ENCODE measurements around the gene GNPTAB.
A peak's percentile ranks its signal among the peaks of the same experiment; 100 is the strongest.
"Not testable (repeated sequence)": the region's sequence is repeated elsewhere in the genome, so short reads cannot be mapped to it uniquely, and the experiment has no call there.

GNPTAB gene

DNA sequence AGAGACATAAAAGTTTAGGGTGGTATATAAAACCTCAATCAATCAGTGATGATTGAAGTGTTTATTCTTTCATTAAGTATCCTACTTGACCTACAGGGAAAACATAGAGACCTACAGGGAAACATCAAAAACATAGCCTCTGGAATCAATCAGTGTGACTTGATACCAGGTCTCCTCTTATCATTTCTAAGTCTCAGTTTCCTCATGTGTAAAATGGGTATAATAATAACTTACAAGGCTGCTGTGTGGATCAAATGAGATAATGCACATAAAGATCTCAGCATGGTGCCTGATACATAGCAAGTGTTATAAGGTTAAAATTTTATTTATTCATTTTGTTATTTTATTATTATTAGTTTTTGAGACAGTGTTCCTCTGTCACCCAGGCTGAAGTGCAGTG lies 22.2 kb upstream of the GNPTAB start:
- DNase-seq (ENCODE audit: low read depth) = no peak

DNA sequence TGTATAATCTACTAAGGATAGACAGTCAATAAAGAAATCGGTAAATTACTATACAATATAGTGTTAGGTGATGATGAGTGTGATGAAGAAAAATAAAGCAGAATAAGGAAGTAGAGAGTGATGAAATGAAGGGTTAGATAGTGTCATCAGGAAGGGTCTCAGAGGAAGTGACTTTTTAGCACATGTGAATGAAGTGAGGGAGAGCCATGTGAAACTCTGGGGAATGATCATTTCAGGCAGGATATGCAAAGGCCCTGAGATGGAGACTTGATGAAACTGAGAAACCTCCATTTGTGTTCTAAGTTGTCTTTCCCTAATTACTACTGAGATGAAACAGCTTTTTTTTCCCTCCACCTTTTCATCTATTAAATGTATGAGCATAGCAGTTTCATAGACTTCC lies 19.4 kb upstream of the GNPTAB start:
- no peak for DNase-seq (ENCODE audit: low read depth)

DNA sequence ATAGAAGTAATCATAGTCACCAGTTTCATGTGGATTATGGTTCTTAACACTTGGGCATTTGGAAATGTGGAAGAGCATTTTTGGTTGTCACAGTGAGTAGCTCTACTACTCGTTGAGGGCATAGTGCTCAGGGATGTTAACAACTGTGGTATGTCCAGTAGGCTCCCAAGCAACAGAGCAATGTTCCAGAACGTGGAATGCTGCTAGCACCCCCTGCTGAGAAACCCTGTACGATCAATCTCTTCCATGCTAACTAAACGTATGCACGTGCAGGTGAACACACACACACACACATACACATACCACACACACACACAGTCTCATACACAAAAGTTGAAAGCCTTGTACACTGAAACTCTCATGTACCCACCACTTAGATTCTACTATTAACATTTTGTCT lies 16.6 kb upstream of the GNPTAB start:
- no peak for DNase-seq (ENCODE audit: low read depth)

DNA sequence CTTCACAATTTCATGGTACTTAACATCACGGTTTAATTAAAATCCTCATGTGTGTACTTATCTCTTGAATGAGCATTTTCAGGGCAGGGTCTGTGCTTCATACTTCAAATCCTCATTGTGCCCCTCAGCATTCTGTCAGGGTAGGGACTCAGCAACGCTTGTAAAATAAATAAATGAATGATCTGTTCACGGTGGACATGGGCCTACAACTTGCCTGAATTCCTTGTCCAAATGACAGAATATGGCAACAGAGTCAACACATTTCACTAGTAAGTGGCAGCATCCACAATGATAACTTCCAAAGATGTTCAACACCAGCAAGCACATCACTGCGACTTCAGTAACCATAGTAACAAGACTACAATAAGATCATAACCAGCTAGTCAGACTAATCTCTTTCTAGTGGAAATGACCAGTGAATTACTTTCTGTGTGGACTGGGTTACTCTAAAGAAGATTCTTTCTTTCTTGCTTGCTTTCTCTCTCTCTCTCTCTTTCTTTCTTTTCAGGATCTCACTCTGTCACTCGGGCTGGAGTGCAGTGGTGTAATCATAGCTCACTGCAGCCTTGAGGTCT lies 14.5 kb upstream of the GNPTAB start:
- no peak for DNase-seq (ENCODE audit: low read depth)

DNA sequence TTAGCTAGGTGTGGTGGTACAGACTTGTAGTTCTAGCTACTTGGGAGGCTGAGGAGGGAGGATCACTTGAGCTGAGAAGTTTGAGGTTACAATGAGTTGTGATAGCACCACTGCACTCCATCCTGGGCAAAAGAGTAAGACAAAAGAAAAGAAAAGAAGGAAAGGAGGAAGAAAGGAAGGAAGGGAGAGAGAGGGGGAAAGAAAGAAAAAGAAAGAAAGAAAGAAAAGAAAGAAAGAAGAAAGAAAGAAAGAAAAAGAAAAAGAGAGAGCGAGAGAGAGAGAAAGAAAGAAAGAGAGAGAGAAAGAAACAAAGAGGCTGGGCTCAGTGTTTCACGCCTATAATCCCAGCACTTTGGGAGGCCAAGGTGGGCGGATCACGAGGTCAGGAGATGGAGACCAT lies 10.3 kb upstream of the GNPTAB start:
- no peak for DNase-seq (ENCODE audit: low read depth)

DNA sequence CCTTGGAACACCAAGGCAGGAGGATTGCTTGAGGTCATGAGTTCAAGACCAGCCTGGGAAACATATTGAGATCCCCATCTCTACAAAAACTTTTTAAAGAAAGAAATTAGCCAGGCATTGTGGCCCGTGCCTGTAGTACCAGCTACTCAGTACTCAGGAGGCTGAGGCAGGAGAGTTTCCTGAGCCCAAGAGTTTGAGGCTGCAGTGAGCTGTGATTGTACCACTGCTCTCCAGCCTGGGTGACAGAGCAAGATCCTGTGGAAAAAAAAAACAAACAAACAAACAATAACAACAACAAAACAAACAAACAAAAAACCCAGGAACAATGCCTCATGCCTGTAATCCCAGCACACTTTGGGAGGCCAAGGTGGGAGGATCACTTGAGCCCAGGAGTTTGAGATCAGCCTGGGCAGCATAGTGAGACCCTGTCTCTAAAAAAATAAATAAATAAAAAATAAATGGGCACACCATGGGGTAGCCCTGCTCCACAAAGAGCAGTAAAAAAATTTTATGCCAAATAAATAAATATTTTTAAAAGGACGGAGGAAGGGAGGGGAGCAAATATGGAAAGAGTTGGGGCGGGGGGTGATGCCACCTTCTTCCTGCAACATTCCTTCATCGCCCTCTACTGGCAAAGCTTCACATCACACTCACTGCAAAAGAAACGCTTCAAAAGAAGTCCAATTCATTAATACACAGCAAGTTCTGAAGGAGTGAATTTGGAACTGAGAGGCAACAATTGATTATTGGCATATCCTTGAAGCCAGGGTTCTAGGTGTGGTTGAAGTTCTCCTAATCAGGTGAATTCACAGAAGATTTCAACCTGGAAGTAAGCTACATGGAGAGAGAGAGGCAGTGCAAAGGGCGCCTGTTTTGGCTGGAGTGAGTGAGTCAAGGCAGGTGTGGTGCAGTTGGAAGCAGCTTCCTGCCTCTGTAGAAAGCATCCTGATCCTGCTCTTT lies 8.8 kb upstream of the GNPTAB start:
- DNase-seq (ENCODE audit: low read depth) = peak; percentile 65

DNA sequence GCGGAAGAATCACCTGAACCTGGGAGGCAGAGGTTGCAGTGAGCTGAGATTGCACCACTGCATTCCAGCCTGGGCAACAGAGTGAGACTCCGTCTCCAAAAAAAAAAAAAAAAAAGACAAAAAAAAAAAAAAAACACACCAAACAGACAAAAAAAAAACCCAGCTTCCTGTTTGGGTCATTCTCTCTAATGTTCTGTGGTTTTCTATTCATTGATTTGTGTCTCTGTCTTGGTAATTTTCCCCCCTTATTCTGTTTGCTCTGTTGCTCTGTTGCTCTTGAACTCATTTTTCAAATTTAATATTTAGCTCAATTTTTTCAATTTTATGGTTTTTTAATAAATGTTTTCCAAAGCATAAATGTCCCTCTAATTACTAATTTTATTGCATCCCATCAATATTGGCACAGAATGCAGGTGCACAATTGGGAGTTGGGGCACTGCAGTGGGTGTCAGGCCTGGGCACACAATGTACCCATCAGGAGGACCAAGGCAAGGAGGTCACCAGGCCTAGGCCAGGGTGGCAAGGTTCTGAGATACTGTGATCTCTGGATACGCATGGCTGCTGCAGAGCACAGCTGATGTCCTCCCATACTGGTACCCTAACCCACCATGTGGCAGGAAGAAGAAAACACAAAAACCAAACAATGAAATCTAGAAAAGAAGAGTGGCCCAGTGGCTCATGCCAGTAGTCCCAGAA lies 8.0 kb upstream of the GNPTAB start:
- DNase-seq (ENCODE audit: low read depth) = no peak

DNA sequence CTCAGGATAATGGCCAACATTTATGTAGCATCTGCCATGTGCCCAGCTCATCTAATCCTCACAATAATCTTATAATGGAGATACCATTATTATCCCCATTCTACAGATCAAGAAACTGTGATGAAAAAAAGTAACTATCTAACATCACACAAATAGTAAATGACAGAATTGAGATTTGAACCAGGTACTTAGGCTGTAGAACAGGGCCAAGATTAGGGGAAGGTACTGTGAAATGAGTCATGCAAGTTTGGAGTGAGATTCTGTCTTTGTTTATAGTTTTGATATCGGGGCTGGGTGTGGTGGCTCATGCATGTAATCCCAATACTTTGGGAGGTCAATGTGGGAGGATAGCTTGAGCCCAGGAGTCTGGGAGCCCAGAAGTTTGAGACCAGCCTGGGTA lies 1.3 kb upstream of the GNPTAB start:
- no peak for DNase-seq (ENCODE audit: low read depth)

DNA sequence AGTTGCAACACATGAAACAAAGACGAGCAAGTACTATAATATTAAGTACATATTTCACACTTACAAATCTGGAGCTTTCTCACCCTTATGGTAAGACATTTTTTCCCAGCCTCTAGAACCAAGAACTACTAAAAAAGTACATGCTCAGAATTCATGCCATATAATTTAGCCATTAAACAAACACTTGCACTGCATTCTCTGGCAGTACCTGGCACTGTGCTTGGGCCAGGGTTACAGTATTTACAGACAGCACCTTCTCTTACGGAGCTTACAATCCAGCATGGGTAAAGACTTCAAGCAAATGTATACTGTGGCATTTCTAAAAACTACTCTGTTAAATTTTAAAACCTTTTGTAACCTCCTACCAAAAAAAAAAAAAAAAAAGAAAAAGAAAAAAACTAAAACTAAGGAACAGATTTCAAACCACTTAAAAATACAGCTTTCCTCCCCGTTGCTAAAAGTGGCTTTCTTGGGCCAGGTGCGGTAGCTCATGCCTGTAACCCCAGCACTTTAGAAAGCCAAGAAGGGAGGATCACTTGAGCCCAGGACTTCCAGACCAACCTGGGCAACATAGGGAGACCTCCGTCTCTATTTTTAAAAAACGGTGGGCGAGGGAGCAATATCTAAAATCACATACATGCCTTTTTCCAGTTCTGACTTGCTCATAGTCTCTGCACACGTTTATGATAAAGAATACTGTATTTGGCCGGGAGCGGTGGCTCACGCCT lies 956 bp downstream of the GNPTAB start:
- no peak for DNase-seq (ENCODE audit: low read depth)

DNA sequence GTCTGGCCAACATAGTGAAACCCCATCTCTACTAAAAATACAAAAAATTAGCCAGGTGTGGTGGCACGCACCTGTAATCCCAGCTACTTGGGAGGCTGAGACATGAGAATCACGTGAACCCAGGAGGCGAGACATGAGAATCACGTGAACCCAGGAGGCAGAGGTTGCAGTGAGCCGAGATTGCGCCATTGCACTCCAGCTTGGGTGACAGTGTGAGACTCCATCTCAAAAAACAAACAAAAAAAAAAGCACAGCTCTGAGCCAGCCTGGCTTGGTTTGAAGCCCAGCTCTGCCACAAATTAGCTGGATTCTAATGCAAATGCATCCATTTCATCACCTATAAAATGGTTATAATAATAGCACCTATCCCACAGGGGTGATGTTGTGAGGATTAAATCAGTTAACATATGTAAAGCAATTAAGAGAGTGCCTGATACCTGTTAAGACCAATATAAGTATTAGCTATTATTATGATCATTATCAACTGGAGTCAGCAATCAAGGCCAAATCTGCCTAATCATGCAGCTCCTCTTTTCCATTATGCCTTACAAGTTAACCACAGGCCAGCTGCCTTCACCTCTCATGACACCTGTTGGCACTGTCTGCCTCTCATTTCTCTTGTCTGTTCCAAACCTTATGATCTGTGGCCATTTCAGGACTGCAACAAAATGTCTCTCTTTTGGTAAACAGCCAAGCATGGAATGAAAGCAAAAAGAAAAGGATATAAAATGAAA lies 2.1 kb downstream of the GNPTAB start:
- no peak for DNase-seq (ENCODE audit: low read depth)

DNA sequence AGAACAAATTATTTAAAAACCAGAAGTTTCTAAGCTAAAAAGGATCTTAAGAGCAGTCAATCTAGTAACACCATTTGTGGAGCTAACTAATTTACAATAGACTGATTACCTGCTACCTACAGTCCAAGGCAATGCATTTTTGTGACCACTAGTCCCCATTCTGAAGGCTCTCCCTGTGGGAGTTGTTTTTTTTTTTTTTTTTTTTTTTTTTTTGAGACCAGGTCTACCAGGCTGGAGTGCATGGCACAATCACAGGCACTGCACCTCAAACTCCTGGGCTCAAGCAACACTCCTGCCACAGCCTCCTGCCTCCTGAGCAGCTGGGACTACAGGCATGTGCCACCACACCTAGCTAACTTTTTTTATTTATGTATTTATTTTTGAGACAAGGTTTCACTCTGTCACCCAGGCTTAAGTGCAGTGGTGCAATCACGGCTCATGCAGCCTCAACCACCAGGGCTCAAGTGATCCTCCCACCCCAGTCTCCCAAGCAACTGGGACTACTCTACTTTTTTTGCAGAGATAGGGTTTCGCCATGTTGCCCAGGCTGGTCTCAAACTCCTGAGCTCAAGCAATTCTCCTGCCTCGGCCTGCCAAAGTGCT lies 3.9 kb downstream of the GNPTAB start:
- DNase-seq (ENCODE audit: low read depth) = no peak

DNA sequence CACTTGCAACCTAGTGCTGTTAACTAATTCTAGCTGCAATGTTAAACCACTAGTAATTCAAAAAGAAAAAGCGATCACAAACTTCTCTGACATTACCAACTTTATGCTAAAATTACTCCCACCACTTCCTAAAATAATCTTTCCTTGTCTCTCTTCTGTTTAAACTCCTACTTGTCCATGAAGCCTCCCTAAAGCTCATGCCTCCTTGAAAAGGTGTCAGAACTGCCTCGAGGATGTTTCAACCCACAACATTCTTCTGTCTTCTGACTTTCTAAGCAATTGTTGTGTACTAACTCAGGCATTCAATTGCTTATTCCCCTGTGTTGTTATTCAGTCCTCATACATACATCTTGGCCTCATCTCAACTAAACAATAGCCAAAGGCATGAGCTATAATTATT lies 5.9 kb downstream of the GNPTAB start:
- no peak for DNase-seq (ENCODE audit: low read depth)

DNA sequence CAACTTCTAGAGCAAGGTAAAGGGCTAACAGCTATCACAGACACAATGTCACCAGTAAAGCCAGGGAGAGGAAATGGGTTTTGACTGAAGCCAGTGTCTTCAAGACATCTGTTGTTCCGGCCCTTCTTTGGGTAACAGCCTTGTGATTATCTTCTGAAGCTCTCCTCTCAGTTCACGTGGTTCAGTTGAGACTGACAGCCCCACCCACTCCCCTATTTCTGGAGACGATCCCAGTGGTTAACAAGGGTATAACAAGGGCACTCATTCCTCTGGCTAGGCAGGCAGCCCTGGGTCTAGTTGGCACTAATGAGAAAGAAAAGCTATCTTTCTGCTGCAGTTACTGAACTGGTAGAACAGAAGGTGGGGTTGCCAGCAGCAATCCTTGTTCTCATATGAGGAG lies 6.9 kb downstream of the GNPTAB start:
- peak; percentile 60 for DNase-seq (ENCODE audit: low read depth)

DNA sequence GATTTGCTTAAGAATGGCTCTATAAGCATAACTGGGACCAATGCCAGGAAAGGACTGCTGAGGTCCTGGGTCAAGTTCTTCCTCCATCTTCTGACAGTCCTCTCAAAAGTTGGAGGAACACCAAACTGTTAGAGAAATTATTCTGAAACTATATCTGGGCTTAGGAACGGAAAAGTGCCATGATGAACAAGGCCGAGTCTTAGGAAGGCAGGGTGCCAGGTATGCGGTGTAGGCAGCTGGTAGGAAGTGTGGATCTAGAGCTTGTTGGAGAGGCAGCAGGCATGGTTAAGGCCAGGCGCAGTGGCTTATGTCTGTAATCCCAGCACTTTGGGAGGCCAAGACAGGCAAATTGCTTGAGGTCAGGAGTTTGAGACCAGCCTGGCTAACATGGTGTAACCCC lies 7.7 kb downstream of the GNPTAB start:
- DNase-seq (ENCODE audit: low read depth) = no peak

DNA sequence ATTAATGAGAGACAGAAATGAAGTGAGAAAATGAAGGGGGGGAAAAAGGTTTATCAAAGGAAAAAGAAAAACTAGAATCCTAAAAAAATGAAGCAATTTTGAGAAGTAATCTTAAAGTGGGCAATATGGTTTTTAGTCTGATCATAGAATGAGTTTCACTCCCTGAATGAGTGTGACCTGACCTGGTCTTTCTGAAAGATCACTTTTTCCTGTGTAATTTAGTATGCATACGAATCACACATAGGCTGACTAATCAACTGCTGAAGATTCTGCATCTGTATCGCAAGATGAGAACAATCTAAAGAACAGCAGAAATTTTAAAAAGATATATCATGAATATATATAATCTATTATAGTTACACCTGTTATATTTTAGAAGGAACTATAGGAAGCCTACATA lies 11.3 kb downstream of the GNPTAB start:
- DNase-seq (ENCODE audit: low read depth) = no peak

DNA sequence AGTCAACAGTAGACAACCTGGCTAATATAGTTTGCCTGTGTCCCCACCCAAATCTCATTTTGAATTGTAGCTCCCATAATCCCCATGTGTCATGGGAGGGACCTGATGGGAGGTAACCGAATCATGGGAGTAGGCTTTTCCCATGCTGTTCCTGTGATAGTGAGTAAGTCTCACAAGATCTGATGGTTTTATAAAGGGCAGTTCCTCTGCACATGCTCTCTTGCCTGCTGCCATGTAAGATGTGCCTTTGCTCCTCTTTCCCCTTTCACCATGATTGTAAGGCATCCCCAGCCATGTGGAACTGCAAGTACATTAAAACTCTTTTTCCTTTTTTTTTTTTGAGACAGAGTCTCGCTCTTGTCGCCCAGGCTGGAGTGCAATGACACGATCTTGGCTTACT lies 12.1 kb downstream of the GNPTAB start:
- DNase-seq (ENCODE audit: low read depth) = not testable (repeated sequence)

DNA sequence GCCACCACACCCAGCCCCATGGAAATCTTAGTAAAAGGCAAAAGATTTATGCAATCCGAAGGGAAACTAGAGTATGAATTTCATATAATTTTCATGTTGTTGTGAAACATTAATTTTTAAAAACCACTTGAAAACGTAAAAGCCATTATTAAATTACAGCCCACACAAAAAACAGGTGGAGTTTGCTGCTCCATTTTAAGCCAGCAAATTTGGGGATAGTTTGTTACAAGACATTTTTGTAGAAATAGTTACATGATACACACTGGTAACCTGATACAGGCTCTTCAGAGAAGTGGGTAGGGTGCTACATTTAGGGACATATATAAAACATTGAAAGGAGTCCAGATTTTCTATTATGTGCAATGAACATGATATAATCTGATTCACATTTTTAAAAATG lies 17.6 kb downstream of the GNPTAB start:
- no peak for DNase-seq (ENCODE audit: low read depth)

DNA sequence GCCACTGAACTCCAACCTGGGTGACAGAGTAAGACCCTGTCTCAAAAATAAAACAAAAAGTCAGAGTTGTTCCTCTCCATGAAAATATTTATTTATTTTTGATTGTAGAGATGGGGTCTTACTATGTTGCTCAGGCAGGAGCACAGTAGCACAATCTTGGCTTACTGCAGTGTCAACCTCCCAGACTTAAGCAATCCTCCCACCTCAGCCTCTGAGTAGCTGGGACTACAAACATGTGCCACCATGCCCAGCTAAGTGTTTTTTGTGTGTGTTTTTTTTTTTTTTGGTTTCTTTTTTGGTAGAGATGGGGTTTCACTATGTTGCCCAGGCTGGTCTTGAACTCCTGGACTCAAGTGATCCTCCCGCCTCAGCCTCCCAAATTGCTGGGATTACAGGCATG lies 18.0 kb downstream of the GNPTAB start:
- not testable (repeated sequence) for DNase-seq (ENCODE audit: low read depth)

DNA sequence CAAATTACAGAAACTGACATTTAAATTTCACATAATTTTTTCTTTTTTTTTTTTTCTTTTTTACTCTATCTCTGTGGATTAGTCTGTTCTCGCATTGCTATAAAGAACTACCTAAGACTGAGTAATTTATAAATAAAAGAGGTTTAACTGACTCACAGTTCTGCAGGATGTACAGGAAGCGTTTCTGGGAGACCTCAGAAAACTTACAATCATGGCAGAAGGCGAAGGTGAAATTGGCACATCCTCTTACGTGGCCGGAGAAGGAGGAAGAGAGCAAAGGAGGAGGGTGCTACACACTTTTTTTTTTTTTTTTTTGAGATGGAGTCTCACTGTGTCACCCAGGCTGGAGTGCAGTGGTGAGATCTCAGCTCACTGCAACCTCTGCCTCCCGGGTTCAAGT lies 19.4 kb downstream of the GNPTAB start:
- not testable (repeated sequence) for DNase-seq (ENCODE audit: low read depth)

DNA sequence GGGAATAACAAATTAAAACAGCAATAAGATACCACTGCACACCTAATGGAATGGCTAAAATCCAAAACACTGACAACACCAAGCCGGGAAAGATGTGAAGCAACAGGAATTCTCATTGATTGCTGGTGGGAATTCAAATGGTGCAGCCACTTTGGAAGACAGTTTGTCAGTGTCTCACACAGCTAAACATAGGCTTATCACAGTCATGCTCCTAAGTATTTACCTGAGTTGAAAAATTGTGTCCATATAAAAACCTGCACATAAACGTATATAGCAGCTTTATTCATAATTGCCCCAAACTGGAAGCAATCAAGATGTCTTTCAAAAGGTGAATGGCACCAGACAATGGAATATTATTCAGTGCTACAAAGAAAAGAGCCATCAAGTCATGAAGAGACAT lies 21.6 kb downstream of the GNPTAB start:
- DNase-seq (ENCODE audit: low read depth) = no peak

DNA sequence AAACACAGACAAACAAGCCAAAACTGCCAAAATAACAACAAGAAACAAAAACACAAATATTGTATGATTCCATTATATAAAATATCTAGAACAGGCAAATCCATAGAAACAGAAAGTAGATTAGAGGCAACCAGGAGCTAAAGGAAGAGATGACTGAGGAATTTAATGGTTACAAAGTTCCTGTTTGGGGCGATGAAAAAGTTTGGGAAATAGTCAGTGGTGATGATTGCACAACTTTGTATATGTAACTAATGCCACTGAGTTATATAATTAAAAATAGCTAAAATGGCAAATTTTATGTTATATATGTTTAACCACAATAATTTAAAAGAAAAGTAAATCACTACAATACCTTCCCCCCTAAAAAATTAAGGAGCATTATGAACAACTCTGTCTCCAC lies 24.5 kb downstream of the GNPTAB start:
- DNase-seq (ENCODE audit: low read depth) = no peak
